H1 (cell line): ENCODE data around the gene TXNDC11. TPM values are rescaled to one million over a fixed set of nuclear protein-coding genes. Genes with fewer than 3 reads are reported as not detected.

ENCODE experiments used
- CTCF ChIA-PET: fragments of 300-600 bp; sonication (Branson Sonifier 250); formaldehyde crosslinking; loops from one replicate; lab custom pipeline; 2021; ENCODE audit not compliant: partially characterized antibody; lab: Charles Lee
- POLR2A ChIA-PET: fragments of 300-600 bp; sonication (Branson Sonifier 250); formaldehyde crosslinking; loops from one replicate; lab custom pipeline; 2021; ENCODE audit warnings: inconsistent platforms; ENCODE audit not compliant: partially characterized antibody; lab: Charles Lee
- DNase-seq, 2 experiments: peaks; one replicate each; pipeline versions ENCODE4 v3.0.0 to v3.0.0-alpha.2; 2010 to 2022; ENCODE audit warnings: low spot score in 2 of 2, low read depth in 1 of 2, mixed read lengths in 1 of 2
- FAIRE-seq: peaks from 2 replicates; lab custom pipeline; 2011; peaks lifted over from hg19 to GRCh38; lab: Jason Lieb, UNC
- H2AFZ ChIP-seq: 2 replicates; pipeline ENCODE4 v1.8.1; 2012; ENCODE audit warnings: low read length, inconsistent platforms
- H2AK5ac ChIP-seq: 2 replicates; pipeline ENCODE4 v1.6.1; 2013; ENCODE audit warnings: low read depth, low read length
- H2BK120ac ChIP-seq: replicated peaks from 2 replicates; pipeline ENCODE3; 2013; ENCODE audit warnings: low read depth, low read length, inconsistent platforms
- H2BK12ac ChIP-seq: 2 replicates; pipeline ENCODE4 v1.6.1; 2013; ENCODE audit warnings: low read depth, low read length
- H2BK15ac ChIP-seq: 2 replicates; pipeline ENCODE4 v1.6.1; 2013; ENCODE audit warnings: low read length
- H2BK20ac ChIP-seq: 2 replicates; pipeline ENCODE4 v1.6.1; 2013; ENCODE audit warnings: low read length
- H2BK5ac ChIP-seq: 2 replicates; pipeline ENCODE4 v1.6.1; 2013; ENCODE audit warnings: low read depth, low read length
- H3K14ac ChIP-seq: 2 replicates; pipeline ENCODE4 v1.6.1; 2013; ENCODE audit warnings: inconsistent platforms; ENCODE audit not compliant: insufficient read length
- H3K18ac ChIP-seq: 2 replicates; pipeline ENCODE4 v1.6.1; 2013; ENCODE audit warnings: low read length; ENCODE audit errors: extremely low read depth
- H3K23ac ChIP-seq: 2 replicates; pipeline ENCODE4 v1.6.1; 2013; ENCODE audit warnings: inconsistent platforms; ENCODE audit not compliant: insufficient read length
- H3K23me2 ChIP-seq: 2 replicates; pipeline ENCODE4 v1.6.1; 2013; ENCODE audit warnings: low read depth, low read length
- H3K27ac ChIP-seq: 2 replicates; pipeline ENCODE4 v1.6.1; 2011; ENCODE audit warnings: low read depth, low read length, inconsistent platforms
- H3K27me3 ChIP-seq, 4 experiments: replicated peaks in 1 of 4; 1 replicate in 1 of 4; 2 replicates in 3 of 4; pipeline versions ENCODE4 v1.6.1 to v1.8.1; 2011 to 2013; ENCODE audit warnings: low read length in 3 of 4, mild to moderate bottlenecking in 3 of 4, inconsistent platforms in 2 of 4, mixed read lengths in 2 of 4, moderate library complexity in 1 of 4; ENCODE audit not compliant: control insufficient read depth in 3 of 4, insufficient read depth in 3 of 4; ENCODE audit errors: extremely low read depth in 1 of 4
- H3K36me3 ChIP-seq, 4 experiments: 2 replicates each; pipeline versions ENCODE4 v1.6.1 to v1.8.1; 2011 to 2013; ENCODE audit warnings: mild to moderate bottlenecking in 4 of 4, low read length in 3 of 4, moderate library complexity in 2 of 4, control low read depth in 1 of 4, inconsistent platforms in 1 of 4; ENCODE audit not compliant: insufficient read depth in 4 of 4, control insufficient read depth in 2 of 4
- H3K4ac ChIP-seq: replicated peaks from 2 replicates; pipeline ENCODE3; 2013; ENCODE audit warnings: low read length, low read depth, mixed read lengths, inconsistent platforms; ENCODE audit not compliant: insufficient read length
- H3K4me1 ChIP-seq, 4 experiments: replicated peaks in 1 of 4; 1 replicate in 1 of 4; 2 replicates in 3 of 4; pipeline versions ENCODE4 v1.6.1 to v1.8.1; 2011 to 2013; ENCODE audit warnings: low read length in 3 of 4, inconsistent platforms in 2 of 4, mixed read lengths in 1 of 4; ENCODE audit not compliant: insufficient read depth in 4 of 4, control insufficient read depth in 3 of 4
- H3K4me2 ChIP-seq, 2 experiments: 2 replicates each; pipeline versions ENCODE4 v1.6.1 to v1.8.1; 2011 to 2013; ENCODE audit warnings: low read depth in 2 of 2, low read length in 2 of 2, control low read depth in 1 of 2, inconsistent platforms in 1 of 2, mild to moderate bottlenecking in 1 of 2; ENCODE audit not compliant: insufficient read depth in 1 of 2
- H3K4me3 ChIP-seq, 4 experiments: fragments of 200-600, 300-600 bp in 1 of 4; sonication (generic), shearing (Covaris generic), sonication (Bioruptor Twin) in 1 of 4; 2 replicates each; pipeline versions ENCODE4 v1.5.1 to v1.8.1; 2011 to 2016; ENCODE audit warnings: low read length in 4 of 4, low read depth in 3 of 4, control low read depth in 2 of 4, inconsistent platforms in 2 of 4, mild to moderate bottlenecking in 2 of 4, mixed read lengths in 1 of 4, moderate library complexity in 1 of 4; ENCODE audit not compliant: insufficient read depth in 2 of 4; ENCODE audit errors: extremely low read depth in 1 of 4
- H3K56ac ChIP-seq: replicated peaks from 2 replicates; pipeline ENCODE3; 2013; ENCODE audit warnings: low read depth, mild to moderate bottlenecking, mixed read lengths, low read length, inconsistent platforms; ENCODE audit not compliant: insufficient read length
- H3K79me1 ChIP-seq: 2 replicates; pipeline ENCODE4 v1.6.1; 2013; ENCODE audit warnings: low read depth, low read length, control low read depth
- H3K79me2 ChIP-seq, 2 experiments: 2 replicates each; pipeline versions ENCODE4 v1.6.1 to v1.8.1; 2012 to 2013; ENCODE audit warnings: low read length in 2 of 2, mild to moderate bottlenecking in 2 of 2, inconsistent platforms in 1 of 2; ENCODE audit not compliant: insufficient read depth in 2 of 2, control insufficient read depth in 1 of 2
- H3K9ac ChIP-seq, 4 experiments: replicated peaks in 1 of 4; 1 replicate in 1 of 4; 2 replicates in 3 of 4; pipeline versions ENCODE4 v1.6.1 to v1.8.1; 2011 to 2013; ENCODE audit warnings: low read depth in 3 of 4, low read length in 3 of 4, control low read depth in 2 of 4, mild to moderate bottlenecking in 2 of 4, moderate library complexity in 2 of 4, inconsistent platforms in 1 of 4; ENCODE audit errors: extremely low read depth in 1 of 4
- H3K9me3 ChIP-seq, 2 experiments: 2 replicates each; pipeline versions ENCODE4 v1.6.1 to v1.8.1; 2012 to 2013; ENCODE audit warnings: mild to moderate bottlenecking in 2 of 2, moderate library complexity in 2 of 2, control low read depth in 1 of 2, inconsistent platforms in 1 of 2, low read depth in 1 of 2, low read length in 1 of 2, mixed read lengths in 1 of 2; ENCODE audit not compliant: insufficient read depth in 2 of 2
- H4K20me1 ChIP-seq, 2 experiments: replicated peaks in 1 of 2; 2 replicates each; pipeline versions ENCODE3 to v1.8.1; 2011 to 2013; ENCODE audit warnings: inconsistent platforms in 2 of 2, low read length in 2 of 2, mild to moderate bottlenecking in 1 of 2; ENCODE audit not compliant: insufficient read depth in 2 of 2, control insufficient read depth in 1 of 2
- H4K5ac ChIP-seq: 2 replicates; pipeline ENCODE4 v1.6.1; 2013; ENCODE audit warnings: low read length, low read depth, mixed read lengths, inconsistent platforms; ENCODE audit not compliant: insufficient read length
- H4K8ac ChIP-seq: 2 replicates; pipeline ENCODE4 v1.8.0; 2013; ENCODE audit warnings: mild to moderate bottlenecking, moderate library complexity, low read length, inconsistent platforms; ENCODE audit not compliant: insufficient read depth; ENCODE audit errors: extremely low read depth
- H4K91ac ChIP-seq: replicated peaks from 2 replicates; pipeline ENCODE3; 2013; ENCODE audit warnings: low read length, mixed read lengths, inconsistent platforms; ENCODE audit not compliant: insufficient read length
- WGBS, 2 experiments: shearing (Covaris generic) in 1 of 2; methylation state at CpG; one replicate each; pipeline versions ENCODE4 v1.1.6 to v1.1.7; 2013 to 2015; ENCODE audit warnings: low lambda C conversion rate in 2 of 2, mixed read lengths in 2 of 2, inconsistent platforms in 1 of 2, low coverage in 1 of 2, missing lambda C conversion rate in 1 of 2; ENCODE audit not compliant: insufficient replicate concordance in 2 of 2, insufficient coverage in 1 of 2, insufficient read length in 1 of 2; ENCODE audit errors: extremely low coverage in 1 of 2, missing lambda C conversion rate in 1 of 2; 5-methylcytosine and 5-hydroxymethylcytosine counted together
- polyA plus RNA-seq, 7 experiments: library from polyadenylated mRNA; depleted of rRNA in 3 of 7; stranded (reverse) in 5 of 7; unstranded in 2 of 7; fragments of >200 nt in 5 of 7; fragments of 200-250 nt in 2 of 7; gene quantifications; 1 replicate in 5 of 7; 2 replicates in 1 of 7; 4 replicates in 1 of 7; pipeline versions ENCODE4 v1.2.1 to v1.2.3, GENCODE V29; 2011 to 2013; ENCODE audit warnings: missing spikeins in 2 of 7, mixed read lengths in 2 of 7
- total RNA-seq: library from RNA; stranded (reverse); fragmentation: NEBNext Ultra II Directional; extraction: Animal tissue kit (Norgen Biotek cat#: 25700); gene quantifications from 2 replicates; pipeline ENCODE4 v1.2.1, GENCODE V29; 2021
- TF ChIP-seq, protein P1 (sequence below): IDR thresholded peaks from 2 replicates; pipeline ENCODE4 v1.6.1; 2012; ENCODE audit warnings: inconsistent platforms

TXNDC11 gene
- total and polyA plus RNA-seq, 2 of the 8 experiments (the other 6 are each of a cell fraction or from before 2014, with no cell fraction given), result 13.5 to 13.8 TPM

DNA sequence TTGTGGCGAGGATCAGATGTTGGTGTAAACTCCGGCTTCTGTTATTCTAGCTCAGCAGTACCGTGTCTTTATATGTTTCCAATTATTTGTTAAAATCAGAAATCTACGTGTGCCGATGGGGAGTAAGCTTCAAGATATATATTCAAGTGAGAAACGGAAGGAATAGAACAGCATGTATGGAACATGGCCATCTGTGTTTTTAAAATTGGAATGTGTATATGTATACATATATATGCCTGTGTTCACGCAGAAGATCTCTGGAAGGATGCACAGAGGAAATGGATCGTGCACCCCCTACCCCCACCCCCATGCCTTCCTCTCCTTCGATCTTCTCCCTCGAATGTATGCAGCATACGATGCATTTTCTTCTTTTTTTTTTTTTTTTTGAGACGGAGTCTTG is 82.1 kb downstream of the TXNDC11 start:
- H2BK12ac ChIP-seq, result no peak overlapping the region
- H3K9me3 ChIP-seq, result no peaks in the 10 kb centered on the region
- no peaks in the 10 kb centered on the region for H3K36me3 ChIP-seq
- H2BK120ac ChIP-seq, result no peak overlapping the region
- 85% methylated on average over 11 of the region's 12 CpGs; no CpG with 5 or more reads in 1 of the 2 experiments for WGBS, 2 experiments
- H4K8ac ChIP-seq, result no peak overlapping the region
- no peak overlapping the region for H2AFZ ChIP-seq
- H3K4ac ChIP-seq, result no peak overlapping the region
- DNase-seq (no peak), FAIRE-seq (no peak)
- H3K4me2 ChIP-seq, result no peak overlapping the region
- no peak overlapping the region for H3K14ac ChIP-seq
- no peak overlapping the region for H2BK20ac ChIP-seq
- no peak overlapping the region for H3K18ac ChIP-seq
- ChIA-PET CTCF (interaction anchor here (0.8 to 3.1 kb wide), 7 partner anchors 19 to 265 kb away, joined by 3 to 28 read pairs (median 4); a partner anchor contains a TSS), POLR2A (interaction anchor here (1.8 kb wide), 1 partner anchor 25 kb away, joined by 6 read pairs; no protein-coding TSS in a partner anchor)
- no peak overlapping the region for H3K23ac ChIP-seq
- no peaks in the 10 kb centered on the region for H3K79me1 ChIP-seq
- H3K27ac ChIP-seq, result no peak overlapping the region
- no peak overlapping the region for H2BK5ac ChIP-seq
- H4K5ac ChIP-seq, result no peak overlapping the region
- no peak overlapping the region for H2AK5ac ChIP-seq
- no peaks in the 10 kb centered on the region for H3K23me2 ChIP-seq
- no peaks in the 10 kb centered on the region for H3K27me3 ChIP-seq
- no peak overlapping the region for H3K4me3 ChIP-seq
- peaks cover 0 to 17% (median 12%) of the 10 kb centered on the region in 4 experiments; a peak in 6 of 7 replicates for H3K4me1 ChIP-seq
- H3K56ac ChIP-seq, result no peak overlapping the region
- H3K79me2 ChIP-seq, result no peaks in the 10 kb centered on the region
- no peaks in the 10 kb centered on the region for H4K20me1 ChIP-seq
- no peak overlapping the region for H4K91ac ChIP-seq
- H2BK15ac ChIP-seq, result no peak overlapping the region; the same call in 1 of the 2 replicates
- H3K9ac ChIP-seq, result no peak overlapping the region
- TF ChIP-seq, protein P1, sequence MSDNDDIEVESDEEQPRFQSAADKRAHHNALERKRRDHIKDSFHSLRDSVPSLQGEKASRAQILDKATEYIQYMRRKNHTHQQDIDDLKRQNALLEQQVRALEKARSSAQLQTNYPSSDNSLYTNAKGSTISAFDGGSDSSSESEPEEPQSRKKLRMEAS, result no peak
